Neuron (in vitro differentiated cells): ENCODE measurements around the gene GIPC1.
A peak's percentile ranks its signal among the peaks of the same experiment; 100 is the strongest.

Experiments
- H2AFZ ChIP-seq: one replicate; pipeline ENCODE4 v1.6.1; 2013; ENCODE audit warnings: low read depth, mild to moderate bottlenecking, inconsistent platforms, low read length, moderate library complexity
- H3K27me3 ChIP-seq: one replicate; pipeline ENCODE4 v1.6.1; 2013; ENCODE audit warnings: low read length; ENCODE audit not compliant: insufficient read depth
- H3K36me3 ChIP-seq: one replicate; pipeline ENCODE4 v1.6.1; 2013; ENCODE audit warnings: low read length; ENCODE audit not compliant: insufficient read depth
- H3K4me1 ChIP-seq: one replicate; pipeline ENCODE4 v1.6.1; 2013; ENCODE audit warnings: low read length; ENCODE audit not compliant: insufficient read depth
- H3K4me3 ChIP-seq: 2 replicates; pipeline ENCODE4 v1.5.1; 2013; ENCODE audit warnings: mild to moderate bottlenecking, low read length, moderate library complexity
- H3K9me3 ChIP-seq: one replicate; pipeline ENCODE4 v1.6.1; 2013; ENCODE audit warnings: low read length

Gene GIPC1

DNA sequence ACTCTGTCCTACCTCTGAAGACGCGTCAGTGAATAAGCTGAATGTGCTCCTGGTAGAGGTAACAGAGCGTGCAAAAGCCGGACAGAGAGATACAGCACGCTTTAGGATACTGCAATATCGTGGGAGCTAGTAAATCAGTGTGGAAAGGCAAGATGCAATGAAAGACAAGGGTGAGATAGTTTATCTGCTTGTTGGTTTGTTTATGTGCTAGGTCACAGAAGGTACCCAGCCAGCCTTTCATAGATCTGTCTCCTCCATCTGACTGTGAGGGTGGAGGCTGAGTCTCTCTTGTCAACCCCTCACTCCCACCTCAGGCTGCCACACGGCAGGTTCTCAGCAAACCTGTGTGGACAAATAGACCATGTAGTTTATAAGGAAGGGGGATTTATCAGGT lies 904 bp upstream of the GIPC1 start:
- peak overlapping the region; percentile 22 for H2AFZ ChIP-seq
- no peaks in the 10 kb centered on the region for H3K9me3 ChIP-seq
- H3K27me3 ChIP-seq = peaks cover 2% of the 10 kb centered on the region
- peaks cover 6% of the 10 kb centered on the region for H3K36me3 ChIP-seq
- H3K4me1 ChIP-seq = peaks cover 21% of the 10 kb centered on the region
- H3K4me3 ChIP-seq = peak overlapping the region; percentile 41

DNA sequence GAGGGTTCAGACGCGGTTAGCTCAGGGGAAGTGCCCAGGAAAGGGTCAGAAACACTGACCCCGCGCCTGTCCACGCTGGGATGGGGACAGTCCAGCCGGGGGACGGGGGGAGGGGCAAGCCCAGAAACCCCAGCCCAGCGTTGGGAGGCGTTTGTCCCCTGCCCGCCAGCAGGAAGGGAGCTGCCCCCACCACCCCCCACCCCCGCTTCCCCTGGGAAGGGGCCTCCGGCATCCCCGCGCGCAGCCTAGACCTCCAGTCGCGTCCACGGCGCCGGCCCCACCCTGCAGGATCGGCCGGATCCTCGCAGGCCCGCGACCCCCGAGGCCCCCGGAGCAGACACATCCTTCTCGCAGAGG lies 277 bp downstream of the GIPC1 start:
- H3K27me3 ChIP-seq = peaks cover 2% of the 10 kb centered on the region
- peak overlapping the region; percentile 85 for H3K4me3 ChIP-seq
- peak overlapping the region; percentile 62 for H2AFZ ChIP-seq
- peaks cover 11% of the 10 kb centered on the region for H3K36me3 ChIP-seq
- H3K4me1 ChIP-seq = peaks cover 21% of the 10 kb centered on the region
- H3K9me3 ChIP-seq = no peaks in the 10 kb centered on the region

- Histone ChIP-seq H3K4me3 (peak overlapping the region; percentile 85), H2AFZ (peak overlapping the region; percentile 62), H3K36me3 (peaks cover 13% of the 10 kb centered on the region), H3K4me1 (peaks cover 21% of the 10 kb centered on the region), H3K9me3 (no peaks in the 10 kb centered on the region), H3K27me3 (peaks cover 2% of the 10 kb centered on the region)
Measured at GRCh38 chr19:14494910-14495671, 836 bp downstream of the GIPC1 start.

GRCh38 chr19:14494411-14494810 lies 1.5 kb downstream of the GIPC1 start:
- H3K4me3 ChIP-seq = peak overlapping the region; percentile 85
- peaks cover 21% of the 10 kb centered on the region for H3K4me1 ChIP-seq
- peaks cover 15% of the 10 kb centered on the region for H3K36me3 ChIP-seq
- no peaks in the 10 kb centered on the region for H3K9me3 ChIP-seq
- H2AFZ ChIP-seq = no peak overlapping the region
- H3K27me3 ChIP-seq = peaks cover 2% of the 10 kb centered on the region

DNA sequence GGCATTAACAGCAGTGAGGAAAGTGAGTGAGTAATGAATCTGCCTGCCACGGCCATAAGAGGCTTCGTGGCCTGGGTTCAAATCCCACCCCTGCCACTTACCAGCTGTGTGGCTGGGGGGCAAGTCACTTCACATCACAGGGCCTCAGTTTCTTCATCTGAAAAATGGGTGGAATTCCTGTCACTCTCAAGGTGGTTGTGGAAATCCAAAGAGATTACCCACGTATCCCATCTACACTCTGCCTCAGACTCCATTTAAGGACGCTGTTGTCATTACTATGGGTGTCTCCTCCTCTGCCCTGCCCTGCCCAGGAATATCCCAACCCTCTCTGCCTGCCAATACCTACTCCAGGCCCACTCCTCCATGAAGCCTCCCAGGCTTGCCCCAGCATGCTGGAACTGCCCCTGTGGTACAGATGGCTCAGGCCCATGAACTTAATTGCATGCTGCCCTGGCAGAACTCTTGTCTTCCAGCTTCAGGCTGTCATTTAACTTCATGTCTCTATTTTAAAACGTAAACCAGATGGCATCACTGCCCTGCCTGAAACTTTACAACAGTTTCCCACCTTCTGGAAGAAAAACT lies 3.1 kb downstream of the GIPC1 start:
- Histone ChIP-seq H3K4me1 (peaks cover 20% of the 10 kb centered on the region), H3K27me3 (peaks cover 2% of the 10 kb centered on the region), H3K4me3 (no peak overlapping the region)

DNA sequence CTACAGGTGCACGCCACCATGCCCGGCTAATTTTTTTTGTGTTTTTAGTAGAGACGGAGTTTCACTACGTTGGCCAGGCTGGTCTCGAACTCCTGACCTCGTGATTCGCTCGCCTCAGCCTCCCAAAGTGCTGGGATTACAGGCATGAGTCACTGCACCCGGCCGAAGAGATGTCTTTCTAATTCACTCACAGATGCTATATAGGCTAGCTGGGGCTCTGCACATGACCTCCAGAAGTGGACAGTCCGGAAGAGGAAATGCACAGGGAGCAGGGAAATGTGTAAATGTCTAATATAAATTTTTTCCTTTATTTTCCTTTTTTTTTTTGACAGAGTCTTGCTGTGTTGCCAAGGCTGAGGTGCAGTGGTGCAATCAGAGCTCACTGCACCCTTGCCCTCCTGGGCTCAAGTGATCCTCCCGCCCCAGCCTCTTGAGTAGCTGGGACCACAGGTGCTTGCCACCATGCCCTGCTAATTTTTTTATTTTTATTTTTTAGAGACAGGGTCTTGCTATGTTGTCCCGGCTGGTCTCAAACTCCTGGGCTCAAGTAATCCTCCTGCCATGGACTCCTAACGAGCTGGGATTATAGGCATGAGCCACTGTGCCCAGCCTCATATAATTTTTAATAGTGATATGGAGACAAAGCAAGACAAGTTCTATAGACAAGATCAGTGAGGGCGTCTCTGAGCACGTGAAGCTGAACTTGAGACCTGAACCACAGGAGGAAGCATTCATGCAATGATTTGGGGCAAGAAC lies 8.4 kb downstream of the GIPC1 start:
- Histone ChIP-seq H3K36me3 (peaks cover 22% of the 10 kb centered on the region), H2AFZ (no peak overlapping the region), H3K4me1 (no peaks in the 10 kb centered on the region), H3K27me3 (no peaks in the 10 kb centered on the region), H3K4me3 (no peak overlapping the region), H3K9me3 (no peaks in the 10 kb centered on the region)

More for the DNA sequence above, 3.1 kb downstream of the GIPC1 start:
- Histone ChIP-seq H3K36me3 (peaks cover 22% of the 10 kb centered on the region), H3K9me3 (no peaks in the 10 kb centered on the region), H2AFZ (no peak overlapping the region)

GRCh38 chr19:14482172-14482941 lies 13.6 kb downstream of the GIPC1 start:
- Histone ChIP-seq H2AFZ (no peak overlapping the region), H3K4me1 (no peaks in the 10 kb centered on the region), H3K4me3 (no peak overlapping the region), H3K9me3 (no peaks in the 10 kb centered on the region), H3K36me3 (peaks cover 27% of the 10 kb centered on the region), H3K27me3 (no peaks in the 10 kb centered on the region)

DNA sequence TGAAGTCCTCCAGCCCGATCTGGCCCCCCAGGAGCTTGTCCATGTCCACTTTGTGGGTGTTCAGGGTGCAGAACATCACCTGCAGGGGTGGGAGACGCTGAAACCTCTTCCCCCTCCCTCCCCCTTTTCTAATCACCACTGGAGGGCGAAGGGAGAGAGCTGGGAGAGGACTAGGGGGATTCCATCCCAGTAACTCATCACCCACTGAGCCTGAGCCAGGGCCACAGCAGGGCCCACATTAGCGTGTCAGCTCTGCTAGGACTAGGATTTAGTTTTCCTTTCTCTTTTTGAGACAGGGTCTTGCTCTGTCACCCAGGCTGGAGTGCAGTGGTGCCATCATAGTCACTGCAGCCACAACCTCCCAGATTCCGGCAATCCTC lies 15.2 kb downstream of the GIPC1 start:
- peaks cover 24% of the 10 kb centered on the region for H3K36me3 ChIP-seq
- H3K4me1 ChIP-seq = peaks cover 4% of the 10 kb centered on the region

DNA sequence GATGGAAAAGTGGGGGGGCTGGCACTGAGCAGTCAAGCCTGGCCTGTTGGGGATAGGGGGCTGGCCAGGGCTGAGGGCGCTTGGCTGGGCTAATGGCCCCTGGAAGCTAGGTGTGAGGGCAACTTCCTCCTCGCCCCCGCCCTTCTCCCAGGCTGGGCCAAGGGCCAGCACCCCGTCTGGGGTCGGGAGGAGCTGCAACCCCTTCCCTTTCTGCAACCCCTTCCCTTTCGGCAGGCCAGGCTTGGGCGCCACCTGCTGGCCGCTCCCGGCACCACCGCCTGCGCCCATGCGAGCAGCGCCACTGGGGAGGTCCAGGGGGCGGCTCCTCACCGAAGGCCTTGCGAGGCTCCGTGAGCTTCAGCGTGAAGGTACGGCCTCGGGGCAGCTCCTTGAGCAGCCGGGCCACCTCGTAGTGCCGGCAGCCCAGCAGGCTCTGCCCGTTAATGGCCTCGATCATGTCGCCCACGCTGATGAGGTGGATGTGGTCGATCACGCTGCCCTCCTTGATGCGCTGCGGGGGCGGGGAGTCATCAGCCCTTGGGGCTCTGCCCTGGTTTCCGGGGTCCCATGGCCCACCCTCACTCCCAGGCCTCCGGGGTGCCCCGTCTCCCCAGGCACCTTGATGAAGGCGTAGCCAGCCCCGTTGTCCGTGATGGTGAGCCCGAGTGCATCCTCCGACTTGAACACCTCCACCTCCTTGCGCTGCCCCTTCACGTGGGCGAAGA lies 15.8 kb downstream of the GIPC1 start:
- H3K9me3 ChIP-seq = no peaks in the 10 kb centered on the region
- no peak overlapping the region for H3K4me3 ChIP-seq
- H3K4me1 ChIP-seq = peaks cover 7% of the 10 kb centered on the region
- no peaks in the 10 kb centered on the region for H3K27me3 ChIP-seq
- peaks cover 24% of the 10 kb centered on the region for H3K36me3 ChIP-seq
- no peak overlapping the region for H2AFZ ChIP-seq

More for the DNA sequence above, 15.2 kb downstream of the GIPC1 start:
- Histone ChIP-seq H3K9me3 (no peaks in the 10 kb centered on the region), H3K27me3 (no peaks in the 10 kb centered on the region), H2AFZ (no peak overlapping the region), H3K4me3 (no peak overlapping the region)

DNA sequence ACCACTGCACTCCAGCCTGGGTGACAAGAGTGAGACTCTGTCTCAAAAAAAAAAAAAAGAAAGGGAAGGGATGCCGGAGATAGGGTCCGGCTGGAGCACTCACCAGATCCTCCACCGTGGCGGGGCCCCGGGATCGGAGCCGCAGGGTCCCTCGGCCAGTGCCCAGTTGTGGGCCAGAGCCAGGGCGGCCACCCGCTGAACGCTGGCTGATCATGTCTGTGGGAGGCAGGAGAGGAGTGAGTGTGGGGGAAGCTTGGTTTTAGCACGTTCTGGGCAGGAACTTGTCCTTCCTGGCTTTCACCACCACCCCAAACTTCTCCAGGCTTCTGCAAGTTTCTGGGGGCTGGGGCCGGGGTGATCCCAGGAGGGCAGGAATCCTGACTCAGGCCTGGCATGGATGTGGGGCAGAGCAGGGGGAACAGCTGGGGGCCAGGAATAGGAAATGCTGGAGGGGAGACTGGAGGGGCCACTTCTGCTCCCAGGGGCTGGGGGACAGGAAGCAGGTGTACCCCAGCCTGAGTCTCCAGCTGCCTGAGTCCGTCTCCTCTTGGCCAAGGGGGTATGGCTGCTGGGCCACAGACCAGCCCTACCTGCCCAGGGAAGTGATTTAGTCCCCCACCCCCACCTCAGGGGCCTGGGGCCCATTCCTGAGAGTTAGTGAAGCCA lies 16.5 kb downstream of the GIPC1 start:
- Histone ChIP-seq H3K27me3 (no peaks in the 10 kb centered on the region), H3K36me3 (peaks cover 24% of the 10 kb centered on the region), H3K4me1 (peaks cover 7% of the 10 kb centered on the region), H3K9me3 (no peaks in the 10 kb centered on the region), H3K4me3 (no peak overlapping the region), H2AFZ (no peak overlapping the region)

DNA sequence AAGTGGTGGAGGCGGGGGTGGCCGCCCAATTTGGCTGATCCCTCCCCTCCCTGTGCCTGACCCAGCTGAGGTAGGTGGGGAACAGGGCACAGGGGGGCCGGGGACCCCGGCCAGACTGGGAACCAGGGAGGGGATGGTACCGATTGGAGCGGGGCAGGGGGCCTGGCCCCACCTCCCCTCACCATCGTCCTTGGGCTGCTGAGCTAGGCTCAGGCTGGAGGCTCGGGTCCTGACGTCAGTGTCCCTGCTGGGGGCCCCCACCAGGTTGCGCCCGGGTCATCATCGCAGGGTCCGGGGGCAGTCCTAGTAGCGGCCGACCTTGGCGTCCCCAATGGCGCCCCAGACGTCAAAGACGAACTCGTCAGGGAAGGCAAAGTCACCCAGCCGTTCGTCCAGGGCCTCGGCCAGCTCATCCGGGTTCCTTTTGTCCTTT lies 17.8 kb downstream of the GIPC1 start:
- Histone ChIP-seq H3K9me3 (no peaks in the 10 kb centered on the region), H3K36me3 (peaks cover 24% of the 10 kb centered on the region), H2AFZ (no peak overlapping the region), H3K27me3 (no peaks in the 10 kb centered on the region), H3K4me1 (peaks cover 7% of the 10 kb centered on the region), H3K4me3 (no peak overlapping the region)
